Measurements from ENCODE around the gene STBD1.
A peak's percentile ranks its signal among the peaks of the same experiment; 100 is the strongest.
"Not testable (repeated sequence)": the region's sequence is repeated elsewhere in the genome, so short reads cannot be mapped to it uniquely, and the experiment has no call there.

Gene STBD1

GRCh38 chr4:76341063-76341462 lies 34.5 kb downstream of the STBD1 start:
- peak in 2 of 3 donors; percentile 10 to 20 for DNase-seq
- CTCF ChIA-PET: interaction anchor here (3.4 kb wide), 1 partner anchor 37 kb away, joined by 14 read pairs; no protein-coding TSS in a partner anchor
- Histone ChIP-seq H3K4me1 (ENCODE audit: control extremely low read depth in 1 of 4, control insufficient read depth in 4 of 4, insufficient read depth in 4 of 4, low read length in 3 of 4) (no peaks in the 10 kb centered on the region), H3K36me3 (ENCODE audit: control insufficient read depth in 4 of 4, insufficient read depth in 4 of 4, low read length in 3 of 4) (no peaks in the 10 kb centered on the region), H3K4me3 (ENCODE audit: control insufficient read depth in 1 of 7, extremely low read depth in 1 of 7, insufficient read depth in 4 of 7, low read depth in 2 of 7, low read length in 6 of 7) (no peak overlapping the region), H3K27me3 (replicated peaks in 2 of 5; ENCODE audit: control insufficient read depth in 4 of 5, insufficient read depth in 5 of 5, low read length in 4 of 5) (no peaks in the 10 kb centered on the region), H3K27ac (ENCODE audit: insufficient read depth in 1 of 2, low read depth in 1 of 2, low read length in 2 of 2, poor library complexity in 1 of 2, severe bottlenecking in 2 of 2) (no peak overlapping the region), H3K9me3 (ENCODE audit: control extremely low read depth in 1 of 5, control insufficient read depth in 4 of 5, insufficient read depth in 2 of 5, low read depth in 1 of 5, low read length in 4 of 5) (no peaks in the 10 kb centered on the region)
- POLR2A ChIA-PET: no interaction called here

GRCh38 chr4:76342191-76342590 lies 35.7 kb downstream of the STBD1 start:
- H3K4me3 ChIP-seq (ENCODE audit: control insufficient read depth in 1 of 7, extremely low read depth in 1 of 7, insufficient read depth in 4 of 7, low read depth in 2 of 7, low read length in 6 of 7): no peak overlapping the region
- no peak overlapping the region for H3K27ac ChIP-seq (ENCODE audit: insufficient read depth in 1 of 2, low read depth in 1 of 2, low read length in 2 of 2, poor library complexity in 1 of 2, severe bottlenecking in 2 of 2)
- H3K9me3 ChIP-seq (ENCODE audit: control extremely low read depth in 1 of 5, control insufficient read depth in 4 of 5, insufficient read depth in 2 of 5, low read depth in 1 of 5, low read length in 4 of 5): no peaks in the 10 kb centered on the region
- no peaks in the 10 kb centered on the region for H3K36me3 ChIP-seq (ENCODE audit: control insufficient read depth in 4 of 4, insufficient read depth in 4 of 4, low read length in 3 of 4)
- ChIA-PET POLR2A (no interaction called here), CTCF (interaction anchor here (3.4 kb wide), 1 partner anchor 36 kb away, joined by 14 read pairs; no protein-coding TSS in a partner anchor)
- DNase-seq: no peak
- 100% methylated on average over 1 of the region's 1 CpG for whole genome bisulfite sequencing (ENCODE audit: insufficient coverage)
- no peaks in the 10 kb centered on the region for H3K4me1 ChIP-seq (ENCODE audit: control extremely low read depth in 1 of 4, control insufficient read depth in 4 of 4, insufficient read depth in 4 of 4, low read length in 3 of 4)
- no peaks in the 10 kb centered on the region for H3K27me3 ChIP-seq (replicated peaks in 2 of 5; ENCODE audit: control insufficient read depth in 4 of 5, insufficient read depth in 5 of 5, low read length in 4 of 5)

- Histone ChIP-seq H3K9me3 (ENCODE audit: control extremely low read depth in 1 of 5, control insufficient read depth in 4 of 5, insufficient read depth in 2 of 5, low read depth in 1 of 5, low read length in 4 of 5) (no peaks in the 10 kb centered on the region), H3K4me3 (ENCODE audit: control insufficient read depth in 1 of 7, extremely low read depth in 1 of 7, insufficient read depth in 4 of 7, low read depth in 2 of 7, low read length in 6 of 7) (no peak overlapping the region), H3K36me3 (ENCODE audit: control insufficient read depth in 4 of 4, insufficient read depth in 4 of 4, low read length in 3 of 4) (no peaks in the 10 kb centered on the region), H3K4me1 (ENCODE audit: control extremely low read depth in 1 of 4, control insufficient read depth in 4 of 4, insufficient read depth in 4 of 4, low read length in 3 of 4) (no peaks in the 10 kb centered on the region), H3K27me3 (replicated peaks in 2 of 5; ENCODE audit: control insufficient read depth in 4 of 5, insufficient read depth in 5 of 5, low read length in 4 of 5) (no peaks in the 10 kb centered on the region), H3K27ac (ENCODE audit: insufficient read depth in 1 of 2, low read depth in 1 of 2, low read length in 2 of 2, poor library complexity in 1 of 2, severe bottlenecking in 2 of 2) (no peak overlapping the region)
- DNase-seq: no peak
- WGBS (ENCODE audit: insufficient coverage): no CpG with 5 or more reads among the region's 2 CpGs
- ChIA-PET CTCF (interaction anchor here (1.5 to 3.4 kb wide), 2 partner anchors 35 to 64 kb away, joined by 3 to 14 read pairs; no protein-coding TSS in a partner anchor), POLR2A (no interaction called here)
Measured at GRCh38 chr4:76342803-76343202, 36.3 kb downstream of the STBD1 start.

GRCh38 chr4:76354517-76355473 lies 48.3 kb downstream of the STBD1 start:
- ChIA-PET CTCF (interaction anchor here (0.8 to 1.5 kb wide), 4 partner anchors 18 to 175 kb away, joined by 3 to 5 read pairs (median 4); no protein-coding TSS in a partner anchor), POLR2A (no interaction called here)
- WGBS (ENCODE audit: insufficient coverage): 72% methylated on average over 7 of the region's 9 CpGs

GRCh38 chr4:76357981-76358380 lies 51.4 kb downstream of the STBD1 start:
- H3K4me1 ChIP-seq (ENCODE audit: control extremely low read depth in 1 of 4, control insufficient read depth in 4 of 4, insufficient read depth in 4 of 4, low read length in 3 of 4): peaks cover 0 to 11% (median under 1%) of the 10 kb centered on the region in 4 experiments
- H3K36me3 ChIP-seq (ENCODE audit: control insufficient read depth in 4 of 4, insufficient read depth in 4 of 4, low read length in 3 of 4): no peaks in the 10 kb centered on the region
- H3K27ac ChIP-seq (ENCODE audit: insufficient read depth in 1 of 2, low read depth in 1 of 2, low read length in 2 of 2, poor library complexity in 1 of 2, severe bottlenecking in 2 of 2): no peak overlapping the region
- peaks cover 1 to 16% (median 10%) of the 10 kb centered on the region in 5 experiments for H3K9me3 ChIP-seq (ENCODE audit: control extremely low read depth in 1 of 5, control insufficient read depth in 4 of 5, insufficient read depth in 2 of 5, low read depth in 1 of 5, low read length in 4 of 5)
- ChIA-PET POLR2A (no interaction called here), CTCF (interaction anchor here (0.9 kb wide), 1 partner anchor 14 kb away, joined by 3 read pairs; no protein-coding TSS in a partner anchor)
- no peaks in the 10 kb centered on the region for H3K27me3 ChIP-seq (replicated peaks in 2 of 5; ENCODE audit: control insufficient read depth in 4 of 5, insufficient read depth in 5 of 5, low read length in 4 of 5)
- no peak overlapping the region for H3K4me3 ChIP-seq (ENCODE audit: control insufficient read depth in 1 of 7, extremely low read depth in 1 of 7, insufficient read depth in 4 of 7, low read depth in 2 of 7, low read length in 6 of 7)
- DNase-seq: no peak
- 100% methylated on average over 2 of the region's 2 CpGs for WGBS (ENCODE audit: insufficient coverage)

More at GRCh38 chr4:76354517-76355473, 48.3 kb downstream of the STBD1 start:
- H3K4me1 ChIP-seq (ENCODE audit: control extremely low read depth in 1 of 4, control insufficient read depth in 4 of 4, insufficient read depth in 4 of 4, low read length in 3 of 4): peaks cover 0 to 11% (median under 1%) of the 10 kb centered on the region in 4 experiments
- no peak overlapping the region for H3K27ac ChIP-seq (ENCODE audit: insufficient read depth in 1 of 2, low read depth in 1 of 2, low read length in 2 of 2, poor library complexity in 1 of 2, severe bottlenecking in 2 of 2)
- H3K9me3 ChIP-seq (ENCODE audit: control extremely low read depth in 1 of 5, control insufficient read depth in 4 of 5, insufficient read depth in 2 of 5, low read depth in 1 of 5, low read length in 4 of 5): peaks cover 1 to 10% (median 7%) of the 10 kb centered on the region in 5 experiments
- no peaks in the 10 kb centered on the region for H3K36me3 ChIP-seq (ENCODE audit: control insufficient read depth in 4 of 4, insufficient read depth in 4 of 4, low read length in 3 of 4)
- H3K4me3 ChIP-seq (ENCODE audit: control insufficient read depth in 1 of 7, extremely low read depth in 1 of 7, insufficient read depth in 4 of 7, low read depth in 2 of 7, low read length in 6 of 7): no peak overlapping the region
- DNase-seq: peak in 2 of 3 donors; percentile 9
- no peaks in the 10 kb centered on the region for H3K27me3 ChIP-seq (replicated peaks in 2 of 5; ENCODE audit: control insufficient read depth in 4 of 5, insufficient read depth in 5 of 5, low read length in 4 of 5)

- POLR2A ChIA-PET; H3K4me3 ChIP-seq (ENCODE audit: control insufficient read depth in 1 of 7, extremely low read depth in 1 of 7, insufficient read depth in 4 of 7, low read depth in 2 of 7, low read length in 6 of 7); H3K4me1 ChIP-seq (ENCODE audit: control extremely low read depth in 1 of 4, control insufficient read depth in 4 of 4, insufficient read depth in 4 of 4, low read length in 3 of 4); H3K36me3 ChIP-seq (ENCODE audit: control insufficient read depth in 4 of 4, insufficient read depth in 4 of 4, low read length in 3 of 4); DNase-seq; H3K27ac ChIP-seq (ENCODE audit: insufficient read depth in 1 of 2, low read depth in 1 of 2, low read length in 2 of 2, poor library complexity in 1 of 2, severe bottlenecking in 2 of 2); H3K27me3 ChIP-seq (replicated peaks in 2 of 5; ENCODE audit: control insufficient read depth in 4 of 5, insufficient read depth in 5 of 5, low read length in 4 of 5): not testable (repeated sequence)
- CTCF ChIA-PET: interaction anchor here (1.0 kb wide), 1 partner anchor 53 kb away, joined by 4 read pairs; the partner anchor contains the start of gene STBD1
- peaks cover 1 to 16% (median 10%) of the 10 kb centered on the region in 5 experiments for H3K9me3 ChIP-seq (ENCODE audit: control extremely low read depth in 1 of 5, control insufficient read depth in 4 of 5, insufficient read depth in 2 of 5, low read depth in 1 of 5, low read length in 4 of 5)
Measured at GRCh38 chr4:76359881-76360466, 53.4 kb downstream of the STBD1 start.

Measured in common myeloid progenitor, CD34-positive (primary cell).